HL-60/S4 (cell line): ENCODE results near the gene FAM124B.
"Not testable (repeated sequence)": the region's sequence is repeated elsewhere in the genome, so short reads cannot be mapped to it uniquely, and the experiment has no call there.

Source experiments
- in situ Hi-C: fragments of 300-500 bp; cut with MboI; formaldehyde crosslinking; loops from 2 replicates; pipeline ENCODE4 v1.14.3; 2022; ENCODE audit warnings: low sequenced_read_pairs

The FAM124B gene

DNA sequence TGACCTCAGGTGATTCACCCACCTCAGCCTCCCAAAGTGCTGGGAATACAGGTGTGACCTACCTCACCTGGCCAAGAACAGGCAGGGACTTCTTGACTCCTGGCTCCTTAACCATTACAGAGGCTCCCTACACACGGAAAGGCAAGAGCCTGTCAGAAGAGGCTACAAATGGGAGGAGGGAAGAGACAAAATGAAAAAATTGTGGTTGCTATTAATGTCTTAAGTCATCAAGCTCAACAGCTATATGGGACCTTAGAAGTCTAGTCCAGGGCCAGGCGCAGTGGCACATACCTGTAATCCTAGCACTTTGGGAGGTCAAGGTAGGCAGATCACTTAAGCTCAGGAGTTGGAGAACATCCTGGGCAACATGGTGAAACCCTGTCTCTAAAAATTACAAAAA is 11.5 kb upstream of the FAM124B start:
- in situ Hi-C loops, result no loop called here

DNA sequence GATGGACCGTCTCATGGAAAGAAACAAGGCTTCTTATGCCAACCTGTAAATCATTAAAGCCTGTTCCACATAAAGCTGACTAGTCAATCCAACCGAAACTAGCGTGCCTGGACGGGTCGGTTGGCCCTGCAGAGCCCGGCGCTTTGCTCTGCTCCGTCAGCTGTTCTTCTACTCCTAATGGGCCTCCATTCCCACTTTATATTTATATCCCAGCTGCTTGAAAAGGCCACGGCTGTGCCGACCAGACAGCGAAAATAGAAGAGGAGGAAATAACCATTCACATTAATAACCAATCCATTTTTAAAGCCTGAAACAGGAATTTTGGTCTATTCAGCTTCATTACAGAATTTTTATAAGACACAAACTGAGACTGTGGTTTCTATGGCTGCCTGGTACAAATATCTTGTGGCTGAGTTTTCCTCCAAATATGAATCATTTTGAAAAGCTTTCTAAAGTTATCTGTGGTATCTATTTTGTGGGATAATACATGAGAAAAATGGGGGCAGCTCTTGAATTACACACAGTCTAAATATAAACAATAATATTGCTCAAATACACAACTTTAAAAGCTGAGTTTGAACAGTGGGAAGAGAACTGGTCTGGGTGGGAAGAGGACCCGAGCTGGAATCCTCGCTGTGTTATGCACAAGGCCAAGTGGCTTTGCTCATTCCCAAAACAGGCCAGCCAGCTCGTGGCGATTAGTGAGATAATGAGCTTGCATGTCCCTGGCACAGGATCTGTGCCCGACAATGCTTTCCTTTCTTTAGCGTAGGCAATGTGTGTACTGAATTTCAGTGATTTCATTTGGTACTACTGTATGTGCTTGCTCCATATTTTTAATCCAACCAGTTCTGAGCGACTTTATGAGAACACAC is 10.5 kb upstream of the FAM124B start:
- in situ Hi-C loops, result no loop called here

DNA sequence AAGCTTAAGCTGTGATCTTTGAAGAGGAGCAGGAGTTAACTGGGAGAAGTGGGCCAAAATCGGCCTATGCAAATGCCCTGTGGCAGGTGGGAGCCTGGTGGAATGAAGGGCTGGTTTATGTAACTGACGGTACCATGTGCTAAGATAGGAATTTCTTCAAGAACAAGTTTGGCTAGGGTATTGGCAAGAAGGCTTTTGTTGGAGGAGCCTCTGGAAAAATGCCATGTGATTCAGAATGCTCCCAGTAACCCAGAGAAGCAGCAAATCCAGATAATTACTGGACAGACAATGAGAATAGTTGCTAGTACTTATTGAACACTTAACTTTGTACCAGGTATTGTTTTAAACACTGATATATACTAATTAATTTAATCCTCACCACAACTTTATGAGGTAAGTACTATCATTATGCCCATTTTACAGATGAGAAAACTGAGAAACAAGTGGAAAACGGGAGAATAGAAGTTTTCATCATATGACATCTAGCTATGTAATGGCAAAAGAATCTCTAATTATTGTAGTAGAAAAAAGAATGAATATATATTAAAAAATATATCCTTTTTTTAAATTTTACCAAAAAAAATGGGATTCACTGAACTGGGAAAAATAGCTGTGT is 9.1 kb upstream of the FAM124B start:
- in situ Hi-C loops, result no loop called here

DNA sequence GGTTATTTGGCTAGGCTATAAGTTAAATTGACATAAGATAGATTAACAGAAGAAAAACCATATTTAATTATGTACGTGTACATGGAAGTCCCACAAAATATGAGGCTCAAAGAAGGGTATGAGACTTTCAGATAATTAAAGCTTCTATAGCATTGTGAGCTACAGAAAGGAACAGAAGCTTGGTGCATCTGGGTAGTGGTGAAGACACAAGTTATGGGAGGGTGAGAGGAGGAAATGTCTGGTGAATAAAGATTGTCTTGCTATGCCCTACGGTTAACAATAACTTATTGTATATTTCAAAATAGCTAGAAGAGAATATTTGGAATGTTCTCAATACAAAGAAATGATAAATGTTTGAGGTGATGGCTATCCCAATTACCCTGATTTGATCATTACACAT is 6.8 kb upstream of the FAM124B start:
- in situ Hi-C loops, result no loop called here

DNA sequence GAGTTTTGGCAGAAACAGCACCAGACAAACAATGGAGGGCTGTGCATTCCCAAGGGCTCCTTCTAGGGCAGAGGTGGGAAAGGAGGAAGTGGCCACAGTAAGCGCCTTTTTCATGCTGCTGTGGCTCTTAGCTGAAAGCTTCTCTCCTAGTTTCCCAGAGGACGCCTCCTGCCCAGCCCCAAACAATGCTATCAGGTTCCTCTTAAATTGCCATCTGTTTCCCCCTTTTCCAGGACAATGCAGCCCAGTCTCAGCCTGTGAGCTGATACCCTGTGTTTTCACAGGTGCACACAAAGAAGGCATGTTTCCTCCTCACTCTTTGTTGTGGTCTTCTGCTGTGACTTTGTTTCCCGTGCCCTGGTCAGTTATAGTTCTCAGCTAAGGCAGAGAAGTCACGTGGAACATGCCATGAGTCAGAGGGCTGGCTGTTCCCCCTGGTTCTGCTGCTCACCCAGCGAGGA is 5.4 kb upstream of the FAM124B start:
- in situ Hi-C loops, result no loop called here

DNA sequence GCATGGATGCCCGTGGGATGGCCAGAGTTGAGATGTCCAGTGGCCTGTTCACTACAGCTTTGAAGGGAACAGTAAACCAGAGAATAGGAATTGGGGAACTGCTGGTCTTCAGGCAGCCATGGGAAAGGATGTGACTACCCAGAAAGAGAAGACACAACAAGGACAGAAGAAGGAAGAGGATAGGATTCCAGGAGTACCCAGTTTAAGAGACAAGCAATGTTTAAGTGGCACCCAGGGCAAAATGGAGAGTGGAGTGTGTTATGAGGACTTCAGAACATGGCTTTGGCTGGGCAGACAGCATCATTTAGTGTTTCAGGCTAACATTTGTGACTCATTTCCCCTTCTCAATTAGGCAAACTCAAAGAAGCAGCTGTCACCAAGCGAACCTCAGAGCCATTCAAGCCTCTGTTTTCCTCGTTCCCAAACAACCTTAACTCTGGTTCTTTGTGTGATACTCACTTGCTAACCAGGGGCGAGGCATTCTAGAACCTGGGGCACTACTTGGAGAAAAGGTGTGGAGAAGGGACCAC is 4.0 kb upstream of the FAM124B start:
- in situ Hi-C loops, result no loop called here

DNA sequence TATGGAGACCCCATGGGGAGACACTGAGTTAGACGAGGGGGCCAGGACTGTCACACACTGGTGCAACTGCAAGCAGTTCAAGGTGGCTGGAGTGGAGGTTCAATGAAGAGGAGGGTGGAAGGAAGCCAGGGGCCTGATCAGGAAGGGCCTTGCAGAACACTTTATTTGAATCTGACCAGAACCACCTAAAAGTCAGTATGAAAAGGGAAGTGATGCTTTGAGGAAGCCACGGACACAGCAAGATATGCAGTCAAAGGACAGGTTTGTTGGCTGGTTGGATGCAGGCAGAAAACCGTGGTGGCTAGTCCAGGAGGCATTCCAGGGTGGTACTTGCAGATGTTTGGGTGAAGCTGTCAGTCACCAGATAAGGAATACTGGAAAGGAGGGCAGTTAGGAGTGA is 3.5 kb upstream of the FAM124B start:
- in situ Hi-C loops, result no loop called here

DNA sequence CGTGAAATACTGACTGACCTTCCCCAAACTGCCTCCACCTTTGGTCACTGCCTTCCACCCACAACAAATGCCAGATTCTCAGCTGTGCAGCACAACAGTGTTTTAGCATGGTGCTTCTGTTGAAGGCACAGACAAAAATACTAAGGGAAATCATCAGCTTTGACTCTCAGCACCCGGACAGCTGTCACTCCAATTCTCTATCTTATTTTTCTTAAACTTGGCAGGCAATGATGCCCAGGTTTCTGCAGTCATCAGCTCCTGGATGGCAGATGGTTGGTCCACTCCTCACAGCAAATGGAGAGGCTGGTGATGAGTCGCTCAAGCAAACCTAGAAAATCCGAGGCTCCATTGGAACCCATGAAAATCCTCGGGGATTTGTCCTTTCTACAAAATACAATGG is 2.9 kb upstream of the FAM124B start:
- in situ Hi-C loops, result no loop called here

DNA sequence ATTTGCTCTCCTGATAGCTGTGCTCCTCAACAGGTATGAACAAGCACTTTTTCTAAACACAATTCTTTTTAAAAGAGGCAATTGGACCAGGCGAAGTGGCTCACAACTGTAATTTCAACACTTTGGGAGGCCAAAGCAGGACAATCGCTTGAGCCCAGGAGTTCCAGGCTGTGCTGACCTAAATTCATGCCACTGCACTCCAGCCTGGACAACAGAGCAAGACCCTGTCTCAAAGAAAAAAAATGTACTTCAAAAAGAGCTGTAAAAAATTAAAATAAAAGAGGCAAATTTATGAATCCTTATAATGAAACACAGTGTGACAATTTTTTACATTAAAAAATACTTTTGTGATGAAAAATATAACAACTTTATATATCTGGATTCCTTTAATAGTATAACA is 1.8 kb upstream of the FAM124B start:
- in situ Hi-C loops, result no loop called here

DNA sequence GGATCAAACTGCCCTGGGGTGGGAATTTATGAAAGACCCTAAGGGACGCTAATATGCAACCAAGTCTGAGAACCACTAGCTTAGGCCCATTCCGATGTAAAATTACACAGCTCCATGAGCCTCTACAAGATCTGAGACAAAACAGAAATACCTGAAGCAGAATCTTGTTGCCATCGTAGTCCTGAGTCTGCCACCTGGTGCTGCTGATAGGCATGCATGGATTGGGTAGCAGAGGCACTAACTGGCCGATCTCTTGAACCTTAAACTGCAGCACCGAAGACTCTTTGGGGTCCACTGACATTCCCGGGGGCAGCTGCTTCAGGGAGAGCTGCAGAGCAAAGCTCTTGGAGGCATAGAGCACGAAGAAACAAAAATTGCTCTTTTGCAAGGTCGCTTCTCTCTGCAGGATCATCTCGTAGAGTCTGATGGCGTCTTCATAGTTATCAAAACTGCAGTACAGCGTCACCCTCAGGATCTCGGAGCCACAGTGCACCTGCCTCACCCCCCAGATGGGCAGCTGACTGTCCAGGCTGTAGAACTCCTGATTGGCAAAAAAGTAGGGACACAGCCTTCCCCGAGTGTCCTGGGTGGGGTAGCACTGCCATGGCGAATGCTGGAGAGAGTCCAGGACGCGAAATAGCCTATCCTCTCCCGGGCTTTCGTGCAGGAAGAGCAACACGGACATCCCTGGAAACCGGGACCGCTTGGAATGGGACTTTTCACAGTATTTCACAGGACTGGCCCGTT is 848 bp downstream of the FAM124B start:
- in situ Hi-C loops, result no loop called here

DNA sequence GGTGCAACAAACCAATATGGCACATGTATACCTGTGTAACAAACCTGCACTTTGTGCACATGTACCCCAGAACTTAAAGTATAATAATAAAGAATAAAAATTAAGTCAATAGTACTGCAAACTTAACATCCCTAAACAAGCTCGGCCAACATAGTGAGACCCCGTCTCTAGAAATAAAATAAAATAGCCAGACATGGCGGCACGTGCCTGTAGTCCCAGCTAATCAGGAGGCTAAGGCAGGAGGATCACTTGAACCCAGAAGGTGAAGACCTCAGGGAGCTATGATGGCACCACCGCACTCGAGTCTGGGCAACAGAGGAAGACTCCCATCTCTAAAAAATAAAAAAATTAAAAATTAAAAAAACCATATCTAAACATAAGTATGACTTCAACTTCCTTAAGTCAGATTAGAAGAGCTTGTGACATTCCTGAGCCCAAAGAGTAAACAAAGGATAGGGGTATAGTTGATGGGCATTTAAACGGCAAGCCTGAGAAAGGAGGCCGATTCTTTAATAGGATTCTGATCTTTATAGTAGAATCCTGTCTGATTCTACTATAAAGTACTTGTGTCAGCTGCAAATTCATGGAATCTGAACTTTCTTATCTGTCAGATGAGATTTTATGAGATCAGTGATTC is 1.6 kb downstream of the FAM124B start:
- in situ Hi-C loops, result no loop called here

DNA sequence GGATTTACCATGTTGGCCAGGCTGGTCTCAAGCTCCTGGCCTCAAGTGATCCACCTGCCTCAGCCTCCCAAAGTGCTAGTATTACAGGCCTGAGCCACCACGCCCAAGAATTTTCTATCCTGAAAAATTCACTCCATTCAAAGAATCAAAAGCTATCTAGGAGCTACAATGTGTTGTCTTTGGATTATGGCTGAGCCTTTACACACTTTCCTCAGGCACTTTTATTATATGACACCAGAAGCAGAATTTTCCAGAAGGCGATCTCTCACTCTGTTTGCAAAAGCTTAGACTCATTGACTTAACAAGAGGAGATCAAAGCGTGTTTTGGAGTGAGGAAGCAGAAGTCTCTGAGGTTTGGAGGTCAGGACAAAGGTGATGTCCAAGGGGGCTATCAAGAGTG is 3.6 kb downstream of the FAM124B start:
- in situ Hi-C loops, result no loop called here

DNA sequence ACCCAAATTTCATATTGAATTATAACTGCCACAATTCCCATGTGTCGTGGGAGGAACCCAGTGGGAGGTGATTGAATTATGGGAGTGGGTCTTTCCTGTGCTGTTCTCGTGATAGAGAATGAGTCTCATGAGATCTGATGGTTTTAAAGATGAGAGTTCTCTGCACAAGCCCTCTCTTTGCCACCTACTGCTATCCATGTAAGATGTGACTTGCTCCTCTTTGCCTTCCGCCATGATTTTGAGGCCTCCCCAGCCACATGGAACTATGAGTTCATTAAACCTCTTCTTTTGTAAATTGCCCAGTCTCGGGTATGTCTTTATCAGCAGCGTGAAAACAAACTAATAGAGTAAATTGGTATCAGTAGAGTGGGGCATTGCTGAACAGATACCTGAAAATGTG is 4.8 kb downstream of the FAM124B start:
- in situ Hi-C loops, result not testable (repeated sequence)

DNA sequence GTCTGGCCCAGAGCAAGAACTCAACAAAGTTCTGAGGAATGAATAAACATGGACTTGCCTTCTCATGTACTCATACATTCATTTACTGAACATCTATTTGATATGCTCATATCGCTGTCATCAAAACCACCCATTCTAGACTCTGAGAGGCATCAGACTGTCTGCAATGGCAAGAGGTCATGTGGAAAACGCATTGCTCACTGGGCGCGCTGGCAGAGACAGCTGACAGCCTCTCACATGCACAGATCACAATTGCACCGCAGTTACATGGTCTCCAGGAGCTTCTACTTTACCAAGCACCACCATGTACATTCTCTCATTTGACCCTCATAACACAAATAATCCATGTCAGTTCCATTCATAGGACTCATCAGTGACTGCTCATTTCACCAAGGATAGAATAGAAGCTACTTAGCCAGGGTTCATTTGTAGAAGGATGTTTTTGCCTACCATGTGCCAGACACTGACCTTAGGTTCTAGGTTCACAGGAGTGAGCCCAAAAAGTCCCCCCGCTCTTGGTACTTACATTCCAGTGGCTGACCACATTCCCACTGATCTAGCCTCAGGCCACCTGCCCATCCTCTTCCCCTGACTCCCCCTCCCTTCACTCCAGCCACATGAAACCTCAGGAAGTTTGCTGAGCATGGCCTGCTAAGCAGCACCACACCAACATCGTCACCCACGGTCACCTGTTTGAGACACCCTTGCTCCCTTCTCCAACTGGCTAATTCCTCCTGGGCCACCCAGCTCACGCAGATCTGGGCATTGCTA is 6.1 kb downstream of the FAM124B start:
- in situ Hi-C loops, result no loop called here

DNA sequence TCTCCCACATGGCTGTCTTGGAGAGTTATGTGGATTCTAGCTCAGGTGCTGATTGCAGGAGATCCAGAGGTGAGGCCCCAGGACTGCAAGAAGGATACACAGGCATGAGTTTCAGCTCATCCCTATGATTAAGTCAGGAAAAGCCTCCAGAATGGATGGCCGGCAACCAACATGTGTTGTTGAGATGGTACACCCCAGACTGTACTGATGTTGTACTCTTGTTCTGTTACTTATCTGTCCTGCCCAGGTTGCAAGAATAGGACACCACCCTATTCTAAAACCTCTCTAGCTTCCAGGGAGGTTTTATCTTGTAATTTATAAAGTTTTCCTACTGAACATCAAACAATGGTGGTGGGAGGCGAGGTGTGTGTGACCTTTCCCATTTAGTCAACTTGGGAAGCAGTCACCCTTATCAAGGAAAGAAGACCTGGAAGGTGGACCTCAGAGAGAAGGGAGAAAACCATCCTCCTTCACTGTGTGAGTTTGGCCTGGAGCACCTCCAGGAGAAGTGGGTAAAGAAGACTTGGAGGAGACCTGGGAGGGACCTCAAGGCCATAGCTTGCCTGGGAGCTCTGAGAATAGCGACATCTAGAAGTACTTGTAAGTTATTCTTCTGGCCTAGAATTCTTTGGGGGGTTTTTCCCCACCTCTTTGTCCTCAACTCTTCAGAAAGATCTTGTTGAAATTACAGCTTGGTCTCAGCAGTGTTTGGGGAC is 8.6 kb downstream of the FAM124B start:
- in situ Hi-C loops, result no loop called here

DNA sequence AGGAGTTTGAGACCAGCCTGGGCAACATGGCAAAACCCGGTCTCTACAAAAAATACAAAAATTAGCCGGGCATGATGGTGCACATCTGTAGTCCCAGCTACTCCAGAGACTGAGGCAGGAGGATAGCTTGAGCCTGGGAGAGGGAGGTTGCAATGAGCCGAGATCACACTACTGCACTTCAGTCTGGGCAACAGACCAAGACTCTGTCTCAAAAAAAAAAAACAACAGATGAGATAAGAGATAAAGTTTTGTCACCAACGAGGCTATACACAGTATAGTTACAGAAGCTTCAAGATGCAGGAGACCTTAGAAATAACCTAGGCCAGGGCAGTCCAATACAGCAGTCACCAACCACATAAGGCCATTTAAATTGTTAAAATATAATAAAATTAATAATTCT is 9.4 kb downstream of the FAM124B start:
- in situ Hi-C loops, result no loop called here

DNA sequence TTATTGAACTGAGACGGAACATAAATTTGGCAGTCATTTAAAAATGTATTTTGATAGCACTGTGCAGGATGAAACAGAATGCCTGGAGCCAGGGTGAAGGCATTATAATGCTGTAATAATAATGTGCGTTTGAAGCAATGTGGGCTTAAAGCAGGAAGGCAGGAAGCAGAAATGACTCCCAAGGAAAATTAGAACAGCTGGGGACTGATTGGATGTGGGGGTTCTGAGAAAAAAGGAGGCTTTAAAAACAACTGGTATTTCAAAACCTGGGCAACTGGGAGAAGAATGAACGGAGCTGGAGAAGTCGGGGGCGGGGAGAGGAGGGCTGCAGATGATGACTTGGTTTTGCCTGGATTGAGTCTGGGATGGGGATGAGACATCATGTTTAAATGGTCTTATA is 12.6 kb downstream of the FAM124B start:
- in situ Hi-C loops, result no loop called here

DNA sequence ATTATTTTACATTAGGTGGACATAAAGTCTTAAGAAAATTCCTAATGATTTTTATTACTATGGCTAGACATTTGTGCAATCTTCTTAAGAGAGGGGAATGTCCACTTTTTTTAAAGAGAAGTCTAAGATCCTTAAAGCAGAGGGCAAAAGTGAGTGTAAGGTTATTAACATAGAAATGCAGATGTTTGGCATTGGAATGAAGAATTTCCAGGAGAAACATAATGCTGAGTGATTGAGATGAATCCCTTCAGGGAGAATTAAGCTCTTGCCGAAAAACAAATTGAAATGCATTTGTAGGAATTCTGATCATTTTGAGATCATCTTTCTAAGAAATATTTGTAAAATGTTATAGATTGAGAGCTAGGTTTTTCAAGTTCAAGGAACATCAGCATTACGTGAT is 15.0 kb downstream of the FAM124B start:
- in situ Hi-C loops, result no loop called here

DNA sequence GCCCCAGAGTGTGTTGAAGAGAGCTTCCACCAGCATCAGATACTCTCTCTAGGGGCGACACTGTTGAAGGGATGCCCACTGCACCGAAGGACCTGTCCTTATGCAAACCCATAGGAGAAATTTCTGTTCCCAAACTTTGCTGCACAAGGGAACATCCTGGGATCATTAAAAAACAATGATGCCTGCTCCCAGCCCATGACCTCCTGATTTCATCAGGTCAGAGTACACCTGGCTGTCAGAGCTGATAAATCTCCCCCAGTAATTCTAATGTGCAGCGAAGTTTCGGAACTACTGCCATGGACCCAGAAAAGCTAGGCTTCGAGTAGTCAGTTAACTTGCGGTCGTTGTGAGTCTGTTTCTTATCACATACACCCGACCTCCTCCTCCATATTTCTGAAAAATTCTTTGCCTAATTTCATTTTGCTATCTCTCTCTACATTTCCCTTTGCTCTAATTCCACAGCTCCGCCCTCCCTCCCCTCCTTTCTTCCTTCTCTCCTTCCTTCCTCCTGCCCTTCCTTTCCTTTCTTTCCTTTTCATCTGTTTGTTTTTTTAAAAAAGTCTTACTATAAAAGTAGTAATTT is 18.8 kb downstream of the FAM124B start:
- in situ Hi-C loops, result no loop called here
